BE2C (cell line): Measurements from ENCODE around the gene MBD4.

Experiments
- DNase-seq: peaks from one replicate; pipeline ENCODE4 v3.0.0-alpha.2; 2020
- H3K27me3 ChIP-seq: fragments of 250-450 bp; sonication (Bioruptor Pico); 2 replicates; pipeline ENCODE4 v1.5.1; 2020; ENCODE audit warnings: mild to moderate bottlenecking
- H3K36me3 ChIP-seq: fragments of 250-450 bp; sonication (Bioruptor Pico); 2 replicates; pipeline ENCODE4 v1.5.1; 2020; ENCODE audit warnings: mild to moderate bottlenecking
- H3K4me1 ChIP-seq: fragments of 250-450 bp; sonication (Bioruptor Pico); 2 replicates; pipeline ENCODE4 v1.5.1; 2020
- H3K4me3 ChIP-seq: 2 replicates; pipeline ENCODE4 v1.5.1; 2011; ENCODE audit warnings: low read depth, low read length
- H3K9me3 ChIP-seq: fragments of 250-450 bp; sonication (Bioruptor Pico); 2 replicates; pipeline ENCODE4 v1.5.1; 2020
- TF ChIP-seq, protein P1 (sequence below): IDR thresholded peaks from 2 replicates; pipeline ENCODE4 v1.5.1; 2012; ENCODE audit warnings: mild to moderate bottlenecking, low read depth, low read length

The MBD4 gene

DNA sequence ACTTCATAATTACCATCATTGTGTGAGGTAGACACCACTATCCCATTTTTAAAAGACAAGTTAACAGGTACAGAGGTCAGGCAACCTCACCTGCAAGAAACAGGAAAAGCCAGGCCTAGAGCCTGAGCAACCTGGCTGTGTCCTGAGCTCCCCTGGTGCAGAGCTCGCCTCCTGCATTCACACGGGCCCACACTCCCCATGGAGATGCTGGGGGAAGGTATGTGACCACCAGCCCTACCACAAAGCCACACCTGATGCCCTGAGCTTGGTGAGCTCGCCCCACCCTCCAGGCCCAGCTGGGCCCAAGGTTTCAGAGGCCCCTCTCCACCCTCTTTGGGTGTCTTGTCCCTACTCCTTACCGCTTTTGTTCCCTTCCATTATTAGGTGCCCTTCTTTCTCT is 10.1 kb downstream of the MBD4 start:
- Histone ChIP-seq H3K9me3 (no peaks in the 10 kb centered on the region), H3K4me3 (no peak overlapping the region), H3K27me3 (peaks cover 5% of the 10 kb centered on the region; the same call in 1 of the 2 replicates), H3K4me1 (peaks cover 4% of the 10 kb centered on the region), H3K36me3 (peaks cover 29% of the 10 kb centered on the region)
- TF ChIP-seq, protein P1, sequence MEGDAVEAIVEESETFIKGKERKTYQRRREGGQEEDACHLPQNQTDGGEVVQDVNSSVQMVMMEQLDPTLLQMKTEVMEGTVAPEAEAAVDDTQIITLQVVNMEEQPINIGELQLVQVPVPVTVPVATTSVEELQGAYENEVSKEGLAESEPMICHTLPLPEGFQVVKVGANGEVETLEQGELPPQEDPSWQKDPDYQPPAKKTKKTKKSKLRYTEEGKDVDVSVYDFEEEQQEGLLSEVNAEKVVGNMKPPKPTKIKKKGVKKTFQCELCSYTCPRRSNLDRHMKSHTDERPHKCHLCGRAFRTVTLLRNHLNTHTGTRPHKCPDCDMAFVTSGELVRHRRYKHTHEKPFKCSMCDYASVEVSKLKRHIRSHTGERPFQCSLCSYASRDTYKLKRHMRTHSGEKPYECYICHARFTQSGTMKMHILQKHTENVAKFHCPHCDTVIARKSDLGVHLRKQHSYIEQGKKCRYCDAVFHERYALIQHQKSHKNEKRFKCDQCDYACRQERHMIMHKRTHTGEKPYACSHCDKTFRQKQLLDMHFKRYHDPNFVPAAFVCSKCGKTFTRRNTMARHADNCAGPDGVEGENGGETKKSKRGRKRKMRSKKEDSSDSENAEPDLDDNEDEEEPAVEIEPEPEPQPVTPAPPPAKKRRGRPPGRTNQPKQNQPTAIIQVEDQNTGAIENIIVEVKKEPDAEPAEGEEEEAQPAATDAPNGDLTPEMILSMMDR, result no peak
- DNase-seq, result no peak

- peaks cover 28% of the 10 kb centered on the region for H3K36me3 ChIP-seq
- H3K4me1 ChIP-seq, result peaks cover 4% of the 10 kb centered on the region
- H3K4me3 ChIP-seq, result peak overlapping the region; percentile 61; the same call in 1 of the 2 replicates
- TF ChIP-seq, protein P1, result no peak
- DNase-seq, result no peak
- peaks cover 5% of the 10 kb centered on the region; the same call in 1 of the 2 replicates for H3K27me3 ChIP-seq
- H3K9me3 ChIP-seq, result no peaks in the 10 kb centered on the region
These were observed 10.7 kb downstream of the MBD4 start for GRCh38 chr3:129429080-129429451.

- peaks cover 5% of the 10 kb centered on the region; the same call in 1 of the 2 replicates for H3K27me3 ChIP-seq
- peak; percentile 95 for DNase-seq
- H3K4me3 ChIP-seq, result peak within 1 kb of the TSS; percentile 61
- TF ChIP-seq, protein P1, result no peak
- peaks cover 22% of the 10 kb centered on the region for H3K36me3 ChIP-seq
- peaks cover 4% of the 10 kb centered on the region for H3K4me1 ChIP-seq
- H3K9me3 ChIP-seq, result no peaks in the 10 kb centered on the region
These were observed 11.2 kb downstream of the MBD4 start, which contains the start of gene EFCAB12 for GRCh38 chr3:129428376-129429079. TSS of gene EFCAB12 (minus strand) at chr3:129428636. CDS start at chr3:129428488, 148 bp downstream.

- Histone ChIP-seq H3K9me3 (no peaks in the 10 kb centered on the region), H3K4me1 (peaks cover 4% of the 10 kb centered on the region), H3K36me3 (peaks cover 19% of the 10 kb centered on the region), H3K4me3 (peak overlapping the region; percentile 61), H3K27me3 (peaks cover 5% of the 10 kb centered on the region; the same call in 1 of the 2 replicates)
- TF ChIP-seq, protein P1, result no peak
- no peak for DNase-seq
These were observed 11.8 kb downstream of the MBD4 start for GRCh38 chr3:129428007-129428375.

DNA sequence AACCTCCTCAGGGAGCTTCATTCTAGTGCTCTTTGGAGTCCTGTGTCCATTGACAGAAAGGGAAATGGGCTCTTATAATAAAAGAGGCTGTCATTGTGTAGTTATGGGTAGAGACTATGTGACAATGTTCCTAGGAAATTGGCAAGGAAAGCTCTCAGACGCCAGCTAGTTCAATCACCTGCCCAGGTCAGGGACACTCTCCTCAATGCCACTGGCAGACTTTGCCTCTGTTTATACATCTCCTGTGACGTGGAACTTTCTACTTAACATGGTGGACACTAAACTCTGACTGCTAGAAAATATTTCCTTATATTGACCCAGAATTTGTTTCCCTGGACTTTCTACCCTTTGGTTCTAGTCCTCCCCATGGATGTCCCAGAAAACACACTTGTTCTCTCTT is 14.1 kb downstream of the MBD4 start:
- TF ChIP-seq, protein P1, result no peak
- DNase-seq, result no peak
- Histone ChIP-seq H3K4me3 (no peak overlapping the region), H3K27me3 (peaks cover 5% of the 10 kb centered on the region; the same call in 1 of the 2 replicates), H3K36me3 (no peaks in the 10 kb centered on the region; the same call in 1 of the 2 replicates), H3K9me3 (no peaks in the 10 kb centered on the region), H3K4me1 (peaks cover 4% of the 10 kb centered on the region)

GRCh38 chr3:129425213-129425612 is 14.5 kb downstream of the MBD4 start:
- DNase-seq, result no peak
- H3K4me1 ChIP-seq, result peaks cover 4% of the 10 kb centered on the region
- H3K9me3 ChIP-seq, result no peaks in the 10 kb centered on the region
- no peak overlapping the region for H3K4me3 ChIP-seq
- H3K27me3 ChIP-seq, result peaks cover 5% of the 10 kb centered on the region; the same call in 1 of the 2 replicates
- H3K36me3 ChIP-seq, result no peaks in the 10 kb centered on the region; the same call in 1 of the 2 replicates
- TF ChIP-seq, protein P1, result no peak
